Spleen (tissue), 7 donors: Measurements from ENCODE around the gene DYRK1A.

ENCODE experiments used
- POLR2A ChIP-seq, 3 donors: fragments of 450-650 bp; IDR thresholded peaks; one replicate each; pipeline ENCODE4 v1.5.1; 2017; ENCODE audit warnings: antibody characterized with exemption in 3 of 3, mild to moderate bottlenecking in 1 of 3
- TF ChIP-seq, protein P1 (sequence below), 11 experiments: fragments of 200-600 bp in 7 of 11; fragments of 450-650 bp in 4 of 11; sonication (generic) in 4 of 11; IDR thresholded peaks in 8 of 11; conservative IDR thresholded peaks in 3 of 11; 1 replicate in 7 of 11; 2 replicates in 4 of 11; pipeline versions ENCODE4 v1.4.0 to v1.8.0; 2016 to 2021; ENCODE audit warnings: antibody characterized with exemption in 11 of 11, inconsistent platforms in 4 of 11, mild to moderate bottlenecking in 1 of 11
- donor health status: DM: no; HTN: no; CAD: no; lungs with moderate emphysema.
- donor health status: DM: no; HTN: no; CAD: no.
- donor health status: DM: no; HTN: no; CAD: no.

- TF ChIP-seq, protein P1, sequence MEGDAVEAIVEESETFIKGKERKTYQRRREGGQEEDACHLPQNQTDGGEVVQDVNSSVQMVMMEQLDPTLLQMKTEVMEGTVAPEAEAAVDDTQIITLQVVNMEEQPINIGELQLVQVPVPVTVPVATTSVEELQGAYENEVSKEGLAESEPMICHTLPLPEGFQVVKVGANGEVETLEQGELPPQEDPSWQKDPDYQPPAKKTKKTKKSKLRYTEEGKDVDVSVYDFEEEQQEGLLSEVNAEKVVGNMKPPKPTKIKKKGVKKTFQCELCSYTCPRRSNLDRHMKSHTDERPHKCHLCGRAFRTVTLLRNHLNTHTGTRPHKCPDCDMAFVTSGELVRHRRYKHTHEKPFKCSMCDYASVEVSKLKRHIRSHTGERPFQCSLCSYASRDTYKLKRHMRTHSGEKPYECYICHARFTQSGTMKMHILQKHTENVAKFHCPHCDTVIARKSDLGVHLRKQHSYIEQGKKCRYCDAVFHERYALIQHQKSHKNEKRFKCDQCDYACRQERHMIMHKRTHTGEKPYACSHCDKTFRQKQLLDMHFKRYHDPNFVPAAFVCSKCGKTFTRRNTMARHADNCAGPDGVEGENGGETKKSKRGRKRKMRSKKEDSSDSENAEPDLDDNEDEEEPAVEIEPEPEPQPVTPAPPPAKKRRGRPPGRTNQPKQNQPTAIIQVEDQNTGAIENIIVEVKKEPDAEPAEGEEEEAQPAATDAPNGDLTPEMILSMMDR (IDR thresholded peaks at IDR 0.05 in 8 of 11, conservative IDR thresholded peaks at IDR 0.05 in 3 of 11) = no peak
- TF ChIP-seq POLR2A (IDR thresholded peaks at IDR 0.05) = no peak
These were observed 143.3 kb downstream of the DYRK1A start for GRCh38 chr21:37509802-37510393.
